ENCODE measurements around the gene U2AF2. TPM values are rescaled to one million over a fixed set of nuclear protein-coding genes. Genes with fewer than 3 reads are reported as not detected.

The U2AF2 gene
- polyA plus RNA-seq, 3 donors, result 5.3 to 166 (median 5.4) TPM

- no peak overlapping the region for H2AFZ ChIP-seq (ENCODE audit: insufficient read depth, low read depth, low read length, poor library complexity, severe bottlenecking)
- TF ChIP-seq CTCF (IDR thresholded peaks at IDR 0.05), result no peak
- peaks cover 31 to 37% of the 10 kb centered on the region in 2 donors for H3K4me1 ChIP-seq (ENCODE audit: control insufficient read depth in 1 of 2, insufficient read depth in 2 of 2, low read length in 2 of 2)
- Mint-ChIP-seq H3K9me3 (peaks cover 0 to 2% (median 0%) of the 10 kb centered on the region in 7 donors), H3K27me3 (ENCODE audit: low read depth in 3 of 3) (peaks cover 8 to 11% (median 9%) of the 10 kb centered on the region in 3 donors), H3K27ac (no peak overlapping the region), H3K4me3 (no peak overlapping the region), H3K4me1 (peaks cover 26% of the 10 kb centered on the region), H3K36me3 (peaks cover under 1 to 19% of the 10 kb centered on the region in 2 donors)
- H3K9ac ChIP-seq (ENCODE audit: insufficient read depth, low read length, poor library complexity, severe bottlenecking), result no peak overlapping the region
- no peak overlapping the region for H3K4me2 ChIP-seq (replicated peaks; ENCODE audit: extremely low read depth, low read length, poor library complexity, severe bottlenecking)
- H3K36me3 ChIP-seq (replicated peaks in 1 of 2; ENCODE audit: control insufficient read depth in 1 of 2, insufficient read depth in 2 of 2, low read length in 2 of 2), result peaks cover 0 to under 1% of the 10 kb centered on the region in 2 donors
- H3K27ac ChIP-seq (ENCODE audit: low read depth in 1 of 2, low read length in 2 of 2), result no peak overlapping the region
- intact Hi-C loops (cut with micrococcal nuclease), result loop anchor here in 1 of 2 donors (10.0 kb wide), 1 partner anchor 1456 kb away; the partner anchor contains the start of gene TSEN34
- H4K20me1 ChIP-seq (ENCODE audit: insufficient read depth, low read length), result peaks cover 5% of the 10 kb centered on the region
- no peaks in the 10 kb centered on the region for H3K27me3 ChIP-seq (ENCODE audit: control insufficient read depth in 2 of 2, insufficient read depth in 2 of 2, low read length in 2 of 2)
- peaks cover 8% of the 10 kb centered on the region for H3K79me2 ChIP-seq (ENCODE audit: insufficient read depth, low read length)
- DNase-seq, result no peak
- H3K4me3 ChIP-seq (replicated peaks in 1 of 3; ENCODE audit: low read depth in 2 of 3, low read length in 3 of 3), result no peak overlapping the region
- 99% methylated on average over 14 of the region's 17 CpGs for WGBS (ENCODE audit: insufficient coverage)
- no peaks in the 10 kb centered on the region for H3K9me3 ChIP-seq (replicated peaks in 1 of 2; ENCODE audit: control insufficient read depth in 1 of 2, insufficient read depth in 1 of 2, low read length in 2 of 2)
Measured at GRCh38 chr19:55650602-55651230, 4.1 kb upstream of the U2AF2 start.

GRCh38 chr19:55651236-55651635 lies 3.6 kb upstream of the U2AF2 start:
- intact Hi-C loops (cut with micrococcal nuclease), result loop anchor here in 1 of 2 donors (10.0 kb wide), 1 partner anchor 1456 kb away; the partner anchor contains the start of gene TSEN34
- peaks cover 10% of the 10 kb centered on the region for H4K20me1 ChIP-seq (ENCODE audit: insufficient read depth, low read length)
- Mint-ChIP-seq H3K27ac (no peak overlapping the region), H3K36me3 (peaks cover 0 to 18% of the 10 kb centered on the region in 2 donors), H3K4me1 (peaks cover 32% of the 10 kb centered on the region), H3K27me3 (ENCODE audit: low read depth in 3 of 3) (peaks cover 7 to 11% (median 8%) of the 10 kb centered on the region in 3 donors), H3K4me3 (no peak overlapping the region), H3K9me3 (peaks cover 0 to 2% (median 0%) of the 10 kb centered on the region in 7 donors)
- H2AFZ ChIP-seq (ENCODE audit: insufficient read depth, low read depth, low read length, poor library complexity, severe bottlenecking), result no peak overlapping the region
- H3K4me2 ChIP-seq (replicated peaks; ENCODE audit: extremely low read depth, low read length, poor library complexity, severe bottlenecking), result no peak overlapping the region
- peaks cover 13% of the 10 kb centered on the region for H3K79me2 ChIP-seq (ENCODE audit: insufficient read depth, low read length)
- no peak overlapping the region for H3K27ac ChIP-seq (ENCODE audit: low read depth in 1 of 2, low read length in 2 of 2)
- no peak for TF ChIP-seq CTCF (IDR thresholded peaks at IDR 0.05)
- WGBS (ENCODE audit: insufficient coverage), result 88% methylated on average over 5 of the region's 18 CpGs
- no peaks in the 10 kb centered on the region for H3K36me3 ChIP-seq (replicated peaks in 1 of 2; ENCODE audit: control insufficient read depth in 1 of 2, insufficient read depth in 2 of 2, low read length in 2 of 2)
- no peaks in the 10 kb centered on the region for H3K9me3 ChIP-seq (replicated peaks in 1 of 2; ENCODE audit: control insufficient read depth in 1 of 2, insufficient read depth in 1 of 2, low read length in 2 of 2)
- no peaks in the 10 kb centered on the region for H3K27me3 ChIP-seq (ENCODE audit: control insufficient read depth in 2 of 2, insufficient read depth in 2 of 2, low read length in 2 of 2)
- H3K9ac ChIP-seq (ENCODE audit: insufficient read depth, low read length, poor library complexity, severe bottlenecking), result no peak overlapping the region
- H3K4me1 ChIP-seq (ENCODE audit: control insufficient read depth in 1 of 2, insufficient read depth in 2 of 2, low read length in 2 of 2), result peaks cover 36 to 42% of the 10 kb centered on the region in 2 donors
- no peak overlapping the region for H3K4me3 ChIP-seq (replicated peaks in 1 of 3; ENCODE audit: low read depth in 2 of 3, low read length in 3 of 3)
- DNase-seq, result no peak

Measured in CD14-positive monocyte (primary cell).